Muscle of back (tissue), 11 donors: ENCODE data around the gene RBBP8NL. TPM values are rescaled to one million over a fixed set of nuclear protein-coding genes. Genes with fewer than 3 reads are reported as not detected.
A peak's percentile ranks its signal among the peaks of the same experiment; 100 is the strongest.

Source experiments
- DNase-seq, 3 donors: peaks; one replicate each; pipeline versions ENCODE4 v3.0.0 to v3.0.0-alpha.2; 2013
- polyA plus RNA-seq, 10 donors: library from polyadenylated mRNA; unstranded; fragments of 120-200 nt; gene quantifications; one replicate each; pipeline ENCODE4 v1.2.1, GENCODE V29; 2013; ENCODE audit not compliant: insufficient read length in 10 of 10

The RBBP8NL gene
- polyA plus RNA-seq, 10 donors, result 0.53 to 0.71 TPM; not detected in 8

DNA sequence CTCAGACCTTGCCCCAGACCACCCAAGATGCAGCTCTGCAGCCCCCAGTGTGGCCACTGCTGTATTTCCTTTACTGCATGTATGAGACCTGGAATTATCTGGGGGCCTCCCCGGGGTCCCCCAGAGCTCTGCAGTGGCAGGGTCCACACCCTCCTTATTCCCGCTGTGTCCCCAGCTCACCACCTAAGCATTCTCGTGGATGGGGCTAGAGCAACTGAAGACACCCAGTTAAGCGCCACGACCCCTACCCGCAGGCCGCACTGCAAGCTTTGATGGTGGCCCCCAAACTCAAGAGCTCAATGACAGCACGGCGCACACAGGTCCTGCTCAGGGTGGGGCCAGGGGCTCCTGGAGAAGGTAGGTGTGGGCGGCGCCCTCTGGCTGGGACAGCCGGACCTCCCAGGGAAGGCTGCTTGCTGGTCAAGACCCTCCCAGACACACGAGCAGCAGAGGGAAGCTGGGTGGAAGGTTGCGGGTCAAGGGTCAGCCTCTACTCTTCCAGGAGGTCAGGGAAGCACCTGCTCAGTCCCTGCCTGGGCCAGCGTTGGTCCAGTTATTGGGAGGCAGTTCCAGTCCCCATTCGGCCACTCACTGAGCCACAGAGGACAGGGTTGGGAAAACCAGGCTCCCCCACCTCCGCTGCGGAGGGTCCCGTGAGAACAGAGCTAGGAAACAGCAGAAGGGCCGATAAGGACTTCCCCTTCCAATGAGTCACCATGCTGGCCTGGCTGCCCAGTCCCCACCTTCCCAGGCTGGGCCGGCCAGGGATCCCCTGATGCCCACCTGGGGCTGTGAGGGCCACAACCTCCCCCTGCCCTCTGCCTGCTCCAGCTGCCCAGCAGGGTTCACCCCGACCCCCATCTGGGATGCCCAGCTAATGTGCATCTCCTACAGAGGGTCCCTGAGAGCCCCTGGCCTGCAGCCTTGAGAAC lies 63.2 kb downstream of the RBBP8NL start:
- no peak for DNase-seq

DNA sequence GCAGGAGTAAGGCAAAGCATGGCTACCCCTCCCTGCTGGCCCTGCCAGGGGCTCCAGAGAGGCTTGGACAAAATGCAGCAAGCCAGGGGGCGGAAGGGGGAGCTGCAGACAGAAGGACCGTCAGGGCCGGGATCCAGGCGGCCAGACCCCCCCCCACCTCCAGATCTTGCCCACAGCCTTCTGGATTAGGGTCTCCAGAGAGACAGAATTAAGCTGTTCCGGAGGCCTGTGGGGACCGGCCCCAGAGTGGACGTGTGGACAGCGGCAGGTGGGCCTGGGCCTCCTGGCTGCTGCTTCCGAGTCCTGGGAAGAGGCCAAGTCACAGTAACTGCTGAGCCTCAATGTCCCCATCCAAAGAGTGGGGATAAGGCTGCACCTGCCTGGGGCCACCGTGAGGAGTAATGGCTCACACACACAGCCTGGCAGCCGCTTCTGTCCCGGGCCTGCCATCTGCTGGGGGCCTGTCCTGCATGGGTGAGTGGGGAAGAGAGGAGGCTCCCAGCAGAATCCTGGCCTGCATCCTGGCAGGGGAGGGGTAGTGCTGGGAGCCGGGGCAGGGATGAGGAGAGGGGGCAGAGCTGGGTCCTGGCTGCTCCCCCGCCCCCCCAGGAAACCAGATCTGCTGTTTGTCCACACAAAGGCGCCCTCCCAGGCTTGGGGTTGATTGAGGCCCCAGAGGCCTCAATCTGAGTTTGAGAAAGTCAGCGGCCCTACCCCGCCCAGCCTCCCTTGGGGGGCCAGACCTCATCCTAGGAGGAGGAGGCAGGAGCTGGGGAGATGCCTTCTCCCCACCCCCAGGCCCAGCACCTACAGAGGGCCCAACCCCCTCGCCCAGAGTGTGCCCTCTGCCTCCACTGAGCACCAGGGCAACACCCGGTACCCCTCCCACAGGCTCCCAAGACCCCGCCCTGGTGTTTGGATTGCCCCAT lies 64.1 kb downstream of the RBBP8NL start:
- DNase-seq, result peak in 1 of 3 donors; percentile 45

DNA sequence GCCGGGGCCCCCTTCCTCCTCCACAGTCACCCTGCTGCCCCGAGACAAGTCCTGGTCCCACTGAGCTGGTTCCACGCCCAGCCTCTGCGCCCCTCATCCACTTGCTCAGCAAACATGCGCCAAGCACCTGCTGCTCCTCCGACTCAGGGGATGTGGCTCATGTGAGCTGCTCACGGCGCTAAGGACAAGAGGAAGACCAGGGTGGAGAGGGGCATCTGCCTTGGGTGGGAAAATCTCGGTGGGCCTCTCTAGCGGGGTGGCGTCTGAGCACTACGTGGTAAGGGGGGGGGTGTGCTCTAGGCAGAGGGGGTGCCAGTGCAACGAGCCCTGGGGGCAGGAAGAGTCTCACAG lies 64.8 kb downstream of the RBBP8NL start:
- DNase-seq, result no peak

DNA sequence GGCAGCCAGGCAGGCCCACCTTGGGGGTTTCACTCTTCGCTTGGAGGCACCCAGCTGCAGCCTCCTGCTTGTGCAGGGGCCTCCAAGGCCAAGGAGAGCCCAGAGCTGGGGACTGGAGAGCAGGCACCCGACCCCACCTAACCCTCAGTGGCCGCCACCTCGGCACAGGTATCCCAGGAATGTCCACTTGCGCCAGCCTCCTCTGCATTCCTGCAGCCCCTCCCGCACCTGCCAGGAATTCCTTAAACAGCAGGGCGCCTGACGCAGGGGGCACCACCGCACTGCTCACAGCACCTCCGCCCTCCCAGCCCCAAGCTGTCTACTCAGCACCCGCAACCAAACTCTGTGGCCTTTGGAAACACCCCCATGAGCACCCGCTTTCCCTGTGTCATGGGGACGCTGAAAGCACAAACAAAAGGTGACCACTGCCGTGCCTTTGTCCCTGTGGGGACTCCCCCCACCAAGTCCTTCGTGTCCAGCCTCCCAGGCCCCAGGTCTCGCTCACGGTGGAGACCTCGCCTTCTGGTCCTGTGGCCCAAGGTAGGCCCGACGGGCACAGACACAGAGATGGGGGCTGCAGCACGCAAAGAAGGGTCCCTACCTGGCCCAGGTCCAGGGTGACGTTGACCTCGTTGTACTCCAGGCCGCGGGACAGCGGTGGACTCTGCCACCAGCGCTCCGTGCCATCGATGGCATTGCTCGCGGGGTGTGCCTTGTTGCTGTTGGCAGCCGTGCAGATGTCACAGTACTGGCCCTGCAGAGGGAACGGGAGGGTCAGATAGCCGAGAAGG lies 65.3 kb downstream of the RBBP8NL start:
- DNase-seq, result no peak

DNA sequence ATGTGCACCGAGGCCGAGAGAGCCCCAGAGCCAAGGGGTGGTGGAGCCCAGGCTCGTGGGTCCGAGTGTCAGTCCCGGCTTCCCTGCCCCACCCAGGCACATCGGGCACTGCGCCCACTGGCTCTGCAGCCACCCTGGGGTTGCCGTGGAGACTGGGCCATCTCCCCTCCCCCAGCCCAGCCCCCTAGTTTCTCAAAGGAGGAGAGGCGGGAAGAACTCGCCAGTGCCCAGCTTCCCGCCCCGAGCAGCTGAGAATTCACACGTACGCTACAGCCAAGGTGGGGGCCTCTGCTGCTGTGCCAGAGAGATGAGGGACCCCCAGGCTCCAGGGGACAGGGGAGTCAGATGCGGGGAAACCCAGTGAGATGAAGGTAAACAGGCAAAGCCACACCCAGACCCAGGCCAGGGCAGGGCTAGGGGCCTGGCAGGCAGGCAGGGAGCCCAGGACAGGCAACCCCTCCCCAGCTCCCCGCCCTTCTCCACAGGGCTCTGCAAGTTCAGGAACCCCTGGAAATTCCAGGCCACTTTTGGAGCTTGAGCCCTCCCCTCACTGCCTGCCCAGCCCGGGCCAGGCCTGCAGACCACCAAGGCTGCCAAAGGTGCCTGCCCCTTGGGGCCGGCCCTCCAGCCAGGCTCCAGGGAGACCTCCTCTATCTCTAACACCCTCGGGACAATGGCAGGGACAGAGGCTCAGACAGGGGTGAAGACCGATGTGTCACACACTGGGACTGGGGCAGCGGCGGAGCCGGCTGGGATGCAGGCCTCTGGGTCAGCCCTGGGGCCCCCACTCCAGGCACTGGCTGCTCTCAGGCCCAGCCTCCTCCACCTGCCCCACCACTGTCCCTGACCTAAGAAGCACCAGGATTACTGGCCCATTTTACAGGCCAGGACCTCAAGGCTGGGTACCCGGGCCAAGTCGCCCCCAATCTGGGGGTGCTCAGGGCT lies 66.2 kb downstream of the RBBP8NL start:
- DNase-seq, result peak in 1 of 3 donors; percentile 52

Other genes starting within 250 kb of the RBBP8NL start
- gene MTG2, start 244.5 kb downstream of the RBBP8NL start, polyA plus RNA-seq, result 10 to 100 TPM; 18.3 to 28.3 (median 24.7) TPM
- 1 to 10 TPM in 3 of 10 donors, under 1 TPM in 6, not detected in 1; 0.32 to 2.2 (median 0.91) TPM for gene HRH3, start 207.3 kb downstream of the RBBP8NL start, polyA plus RNA-seq
- 10 to 100 TPM; 23.0 to 35.6 (median 27.3) TPM for gene OSBPL2, start 189.0 kb downstream of the RBBP8NL start, polyA plus RNA-seq
- gene ADRM1, start 124.5 kb downstream of the RBBP8NL start, polyA plus RNA-seq, result 10 to 100 TPM; 42.4 to 60.8 (median 50.8) TPM
- gene LAMA5, start 60.2 kb downstream of the RBBP8NL start, polyA plus RNA-seq, result 10 to 100 TPM; 38.4 to 86.0 (median 57.8) TPM
- gene RPS21, start 40.4 kb downstream of the RBBP8NL start, polyA plus RNA-seq, result 1,000 to 10,000 TPM in 6 of 10 donors, 100 to 1,000 TPM in 4; 962 to 1,509 (median 1,097) TPM
- 1 to 10 TPM; 4.0 to 8.0 (median 5.2) TPM for gene CABLES2, start 20.3 kb downstream of the RBBP8NL start, polyA plus RNA-seq
- gene GATA5, start 48.5 kb upstream of the RBBP8NL start, polyA plus RNA-seq, result under 1 TPM in 3 of 10 donors, not detected in 7; 0.04 to 0.14 (median 0.05) TPM
- 1 to 10 TPM in 1 of 10 donors, under 1 TPM in 9; 0.37 to 1.2 (median 0.65) TPM for gene SLCO4A1, start 215.0 kb upstream of the RBBP8NL start, polyA plus RNA-seq